GM23338 (cell line): ENCODE results near the gene DPH1. TPM values are rescaled to one million over a fixed set of nuclear protein-coding genes. Genes with fewer than 3 reads are reported as not detected.

Source experiments
- ATAC-seq: fragments of 200-7000 bp; cut with Tn5 transposase; 3 replicates; pipeline ENCODE4 v1.9.1; 2020
- DNase-seq: peaks from one replicate; pipeline ENCODE4 v3.0.0-alpha.2; 2015; ENCODE audit warnings: low spot score
- H2AFZ ChIP-seq: fragments of 200-600 bp; sonication (generic); 2 replicates; pipeline ENCODE4 v1.8.0; 2016; ENCODE audit warnings: antibody characterized with exemption, mild to moderate bottlenecking, moderate library complexity
- H3F3A ChIP-seq: fragments of 200-600 bp; sonication (generic); replicated peaks from 2 replicates; pipeline ENCODE4 v1.8.0; 2017; ENCODE audit warnings: antibody characterized with exemption, mixed run types, low read depth
- H3K27ac ChIP-seq: fragments of 200-600 bp; sonication (generic); 2 replicates; pipeline ENCODE4 v1.6.1; 2016; ENCODE audit warnings: low read depth
- H3K27me3 ChIP-seq: fragments of 200-600 bp; sonication (generic); 2 replicates; pipeline ENCODE4 v1.8.0; 2016; ENCODE audit warnings: mild to moderate bottlenecking, mixed run types, moderate library complexity; ENCODE audit not compliant: insufficient read depth
- H3K36me3 ChIP-seq: fragments of 200-600 bp; sonication (generic); 2 replicates; pipeline ENCODE4 v1.8.0; 2016; ENCODE audit warnings: mild to moderate bottlenecking; ENCODE audit not compliant: insufficient read depth
- H3K4me1 ChIP-seq: fragments of 200-600 bp; sonication (generic); 2 replicates; pipeline ENCODE4 v1.8.0; 2016; ENCODE audit warnings: mild to moderate bottlenecking, moderate library complexity; ENCODE audit not compliant: insufficient read depth
- H3K4me2 ChIP-seq: fragments of 200-600 bp; sonication (generic); 2 replicates; pipeline ENCODE4 v1.7.1; 2017; ENCODE audit warnings: mixed run types
- H3K4me3 ChIP-seq: fragments of 200-600 bp; sonication (generic); 2 replicates; pipeline ENCODE4 v1.6.1; 2016; ENCODE audit warnings: mixed run types
- H3K79me2 ChIP-seq: fragments of 200-600 bp; sonication (generic); replicated peaks from 2 replicates; pipeline ENCODE4 v1.8.0; 2017; ENCODE audit warnings: mild to moderate bottlenecking; ENCODE audit not compliant: insufficient read depth
- H3K9me2 ChIP-seq: fragments of 200-600 bp; sonication (generic); 2 replicates; pipeline ENCODE4 v1.8.0; 2017; ENCODE audit not compliant: insufficient read depth
- H4K20me1 ChIP-seq: fragments of 200-600 bp; sonication (generic); replicated peaks from 2 replicates; pipeline ENCODE4 v1.8.0; 2017; ENCODE audit warnings: mild to moderate bottlenecking; ENCODE audit not compliant: insufficient read depth
- H3K27ac Mint-ChIP-seq: 2 replicates; pipeline ENCODE4 v1.8.0; 2020; ENCODE audit warnings: inconsistent platforms, mild to moderate bottlenecking, moderate library complexity, mixed read lengths
- H3K27me3 Mint-ChIP-seq: 3 replicates; pipeline ENCODE4 v1.8.0; 2022; ENCODE audit warnings: low read depth, mild to moderate bottlenecking, moderate library complexity, mixed read lengths, inconsistent platforms; ENCODE audit not compliant: insufficient read depth, poor library complexity
- H3K36me3 Mint-ChIP-seq: 3 replicates; pipeline ENCODE4 v1.8.0; 2021; ENCODE audit warnings: low read depth, mild to moderate bottlenecking, inconsistent platforms, moderate library complexity, mixed read lengths
- H3K4me1 Mint-ChIP-seq: 3 replicates; pipeline ENCODE4 v1.8.0; 2020; ENCODE audit warnings: mild to moderate bottlenecking, inconsistent platforms, mixed read lengths
- H3K4me3 Mint-ChIP-seq: 3 replicates; pipeline ENCODE4 v1.8.0; 2021; ENCODE audit warnings: moderate library complexity, mild to moderate bottlenecking, inconsistent platforms, mixed read lengths
- H3K9me3 Mint-ChIP-seq: 3 replicates; pipeline ENCODE4 v1.8.0; 2020; ENCODE audit warnings: moderate library complexity, mild to moderate bottlenecking, inconsistent platforms, mixed read lengths
- CREB1 ChIP-seq: fragments of 250-450 bp; sonication (Bioruptor Pico); IDR thresholded peaks from 2 replicates; pipeline ENCODE4 v1.5.0; 2020; ENCODE audit warnings: low read depth, mild to moderate bottlenecking, moderate library complexity
- CTCF ChIP-seq, 2 experiments: fragments of 200-600 bp in 1 of 2; sonication (generic) in 1 of 2; conservative IDR thresholded peaks; 2 replicates each; pipeline versions ENCODE4 v1.5.1 to v1.6.1; 2016 to 2017; ENCODE audit warnings: antibody characterized with exemption in 2 of 2, low read depth in 2 of 2, mild to moderate bottlenecking in 2 of 2, moderate library complexity in 1 of 2
- ETS1 ChIP-seq: IDR thresholded peaks from 2 replicates; pipeline ENCODE4 v1.6.1; 2016; ENCODE audit warnings: antibody characterized with exemption
- EZH2 ChIP-seq: fragments of 200-600 bp; sonication (generic); IDR thresholded peaks from one replicate; pipeline ENCODE4 v1.8.0; 2017; ENCODE audit warnings: antibody characterized with exemption, mild to moderate bottlenecking, low read depth; ENCODE audit not compliant: unreplicated experiment
- EZH2phosphoT487 ChIP-seq: fragments of 200-600 bp; sonication (generic); IDR thresholded peaks from one replicate; pipeline ENCODE4 v1.8.1; 2018; ENCODE audit warnings: antibody characterized with exemption; ENCODE audit not compliant: unreplicated experiment
- NANOG ChIP-seq: IDR thresholded peaks from 2 replicates; pipeline ENCODE4 v1.6.1; 2016; ENCODE audit warnings: antibody characterized with exemption, borderline replicate concordance
- REST ChIP-seq: IDR thresholded peaks from one replicate; pipeline ENCODE4 v1.6.1; 2018; ENCODE audit warnings: antibody characterized with exemption; ENCODE audit not compliant: unreplicated experiment
- STAT1 ChIP-seq: IDR thresholded peaks from one replicate; pipeline ENCODE4 v1.6.1; 2016; ENCODE audit warnings: antibody characterized with exemption; ENCODE audit not compliant: unreplicated experiment
- ZNF331 ChIP-seq: fragments of 250-450 bp; sonication (Bioruptor Pico); IDR thresholded peaks from 2 replicates; pipeline ENCODE4 v1.5.0; 2020; ENCODE audit warnings: low read depth, mild to moderate bottlenecking, moderate library complexity
- polyA plus RNA-seq: library from polyadenylated mRNA; unstranded; fragments of >200 nt; fragmentation: Nextera tagmentation; extraction: Ambion mirVana; gene quantifications from 2 replicates; pipeline ENCODE4 v1.2.1, GENCODE V29; 2016
- total RNA-seq: library from RNA; depleted of rRNA; stranded (reverse); fragments of >200 nt; shearing (Covaris generic); gene quantifications from 2 replicates; pipeline ENCODE4 v1.2.3, GENCODE V29; 2014

The DPH1 gene
- total and polyA plus RNA-seq, 2 experiments from 2014 or later = 11.8 to 28.2 TPM

GRCh38 chr17:2023256-2023655 lies 6.7 kb upstream of the DPH1 start:
- no peaks in the 10 kb centered on the region; the same call in 2 of the 3 replicates for H3K4me1 Mint-ChIP-seq
- DNase-seq = no peak
- Histone ChIP-seq H3K9me2 (no peaks in the 10 kb centered on the region), H3K27me3 (peaks cover 92% of the 10 kb centered on the region), H4K20me1 (no peaks in the 10 kb centered on the region), H2AFZ (no peak overlapping the region), H3K4me1 (peaks cover 4% of the 10 kb centered on the region; the same call in 1 of the 2 replicates), H3K79me2 (no peaks in the 10 kb centered on the region), H3F3A (0 out of 2 replicates have a peak, but pooled peaks cover 4% of the 10 kb centered on the region), H3K4me3 (no peak overlapping the region), H3K4me2 (no peak overlapping the region), H3K36me3 (no peaks in the 10 kb centered on the region), H3K27ac (no peak overlapping the region)
- H3K36me3 Mint-ChIP-seq = no peaks in the 10 kb centered on the region
- no peaks in the 10 kb centered on the region for H3K9me3 Mint-ChIP-seq
- H3K27me3 Mint-ChIP-seq = peaks cover 83% of the 10 kb centered on the region
- H3K4me3 Mint-ChIP-seq = peak overlapping the region; percentile 16; the same call in 1 of the 3 replicates
- no peak overlapping the region for H3K27ac Mint-ChIP-seq
- TF ChIP-seq ZNF331 (no peak), ETS1 (no peak)
- ATAC-seq = peak; percentile 2; the same call in 2 of the 3 replicates

GRCh38 chr17:2023692-2024571 lies 6.0 kb upstream of the DPH1 start:
- Histone ChIP-seq H3K4me3 (peak overlapping the region; percentile 69), H2AFZ (peak overlapping the region; percentile 90), H3K79me2 (no peaks in the 10 kb centered on the region), H3K36me3 (no peaks in the 10 kb centered on the region), H3K4me2 (peak overlapping the region; percentile 88), H4K20me1 (no peaks in the 10 kb centered on the region), H3K4me1 (peaks cover 4% of the 10 kb centered on the region; the same call in 1 of the 2 replicates), H3K9me2 (no peaks in the 10 kb centered on the region), H3F3A (0 out of 2 replicates have a peak, but pooled peaks cover 4% of the 10 kb centered on the region), H3K27me3 (peaks cover 95% of the 10 kb centered on the region), H3K27ac (no peak overlapping the region)
- Mint-ChIP-seq H3K4me1 (no peaks in the 10 kb centered on the region; the same call in 2 of the 3 replicates), H3K36me3 (no peaks in the 10 kb centered on the region), H3K27ac (no peak overlapping the region), H3K4me3 (peak overlapping the region; percentile 68), H3K9me3 (no peaks in the 10 kb centered on the region), H3K27me3 (peaks cover 84% of the 10 kb centered on the region)
- no peak for TF ChIP-seq NANOG
- TF ChIP-seq CREB1 = 0 out of 2 replicates have a peak, but pooled peaks have one; percentile 20
- ATAC-seq (peak; percentile 69), DNase-seq (peak; percentile 96)

GRCh38 chr17:2024572-2025219 lies 5.3 kb upstream of the DPH1 start:
- Histone ChIP-seq H3K4me2 (peak overlapping the region; percentile 88), H2AFZ (peak overlapping the region; percentile 94), H3K36me3 (no peaks in the 10 kb centered on the region), H3K4me3 (peak overlapping the region; percentile 69), H3K27ac (no peak overlapping the region), H4K20me1 (no peaks in the 10 kb centered on the region), H3F3A (0 out of 2 replicates have a peak, but pooled peaks cover 4% of the 10 kb centered on the region), H3K4me1 (peaks cover 4% of the 10 kb centered on the region; the same call in 1 of the 2 replicates), H3K27me3 (peaks cover 98% of the 10 kb centered on the region), H3K79me2 (no peaks in the 10 kb centered on the region), H3K9me2 (no peaks in the 10 kb centered on the region)
- no peaks in the 10 kb centered on the region for H3K36me3 Mint-ChIP-seq
- no peak for TF ChIP-seq EZH2phosphoT487
- TF ChIP-seq EZH2 = peak; percentile 92
- TF ChIP-seq CTCF (conservative IDR thresholded peaks at IDR 0.05; ENCODE audit: low read depth in 2 of 2) = no peak
- no peak for TF ChIP-seq REST
- TF ChIP-seq CREB1 = no peak
- no peak for TF ChIP-seq STAT1
- no peaks in the 10 kb centered on the region; the same call in 2 of the 3 replicates for H3K4me1 Mint-ChIP-seq
- peak; percentile 51 for DNase-seq
- peak; percentile 7 for ATAC-seq
- no peaks in the 10 kb centered on the region for H3K9me3 Mint-ChIP-seq
- H3K27ac Mint-ChIP-seq = no peak overlapping the region
- H3K27me3 Mint-ChIP-seq = peaks cover 85% of the 10 kb centered on the region
- peak overlapping the region; percentile 68; the same call in 2 of the 3 replicates for H3K4me3 Mint-ChIP-seq
